NCI-H82 (cell line): ENCODE measurements around the gene TUSC2.

ENCODE experiments used
- DNase-seq: peaks from one replicate; lab custom pipeline; 2025; lab: John Stamatoyannopoulos, UW

Gene TUSC2

DNA sequence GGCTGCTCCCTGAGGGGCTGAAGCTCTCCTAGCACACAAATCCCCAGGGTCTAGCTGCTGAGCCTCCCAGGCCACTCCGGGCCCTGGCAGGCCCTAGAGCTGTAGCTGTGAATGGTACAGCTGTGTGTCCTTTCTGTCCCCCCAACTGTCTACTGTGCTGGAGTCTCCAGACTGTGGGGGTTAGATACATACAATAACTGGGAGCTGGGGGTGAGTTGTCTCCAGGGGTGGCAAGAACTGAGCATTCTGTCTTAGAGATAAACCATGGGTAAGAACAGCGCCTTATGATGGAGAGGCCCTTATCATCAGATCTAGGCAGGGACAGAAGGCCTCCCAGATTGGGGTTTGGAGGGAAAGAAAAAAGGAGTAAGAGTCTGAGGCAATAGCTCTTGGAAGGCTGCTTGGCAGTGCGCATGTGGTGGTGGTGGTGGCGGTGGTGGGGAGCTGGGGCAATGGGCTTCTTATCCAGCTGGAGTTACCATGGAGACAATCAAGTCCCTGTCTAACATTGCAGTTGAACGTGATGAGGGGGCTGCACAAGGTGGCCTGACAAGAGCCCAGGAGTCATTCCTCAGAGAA, 26.3 kb upstream of the TUSC2 start:
- DNase-seq, result no peak

DNA sequence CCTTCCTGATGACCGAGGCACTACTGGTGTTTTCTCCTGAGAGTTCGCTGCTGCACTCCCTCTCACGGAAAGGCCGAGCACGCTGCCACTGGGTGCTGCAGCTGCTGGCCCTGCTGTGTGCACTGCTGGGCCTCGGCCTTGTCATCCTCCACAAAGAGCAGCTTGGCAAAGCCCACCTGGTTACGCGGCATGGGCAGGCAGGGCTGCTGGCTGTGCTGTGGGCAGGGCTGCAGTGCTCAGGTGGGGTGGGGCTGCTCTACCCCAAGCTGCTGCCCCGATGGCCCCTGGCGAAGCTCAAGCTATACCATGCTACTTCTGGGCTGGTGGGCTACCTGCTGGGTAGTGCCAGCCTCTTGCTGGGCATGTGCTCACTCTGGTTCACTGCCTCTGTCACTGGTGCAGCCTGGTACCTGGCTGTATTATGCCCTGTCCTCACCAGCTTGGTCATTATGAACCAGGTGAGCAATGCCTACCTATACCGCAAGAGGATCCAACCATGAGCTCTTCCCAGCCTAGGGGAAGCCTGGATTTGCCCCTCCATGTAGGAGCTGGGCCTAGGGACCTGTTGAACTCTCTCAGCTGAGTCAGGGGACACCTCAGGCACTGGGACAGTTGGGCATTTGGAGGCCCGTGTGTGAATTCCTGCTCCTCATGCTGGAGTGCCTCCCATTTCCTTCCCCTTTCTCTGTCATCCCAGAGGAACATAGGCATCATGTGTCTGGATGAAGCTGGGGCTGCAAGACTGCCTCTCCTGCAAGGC, 25.4 kb upstream of the TUSC2 start:
- DNase-seq, result no peak

DNA sequence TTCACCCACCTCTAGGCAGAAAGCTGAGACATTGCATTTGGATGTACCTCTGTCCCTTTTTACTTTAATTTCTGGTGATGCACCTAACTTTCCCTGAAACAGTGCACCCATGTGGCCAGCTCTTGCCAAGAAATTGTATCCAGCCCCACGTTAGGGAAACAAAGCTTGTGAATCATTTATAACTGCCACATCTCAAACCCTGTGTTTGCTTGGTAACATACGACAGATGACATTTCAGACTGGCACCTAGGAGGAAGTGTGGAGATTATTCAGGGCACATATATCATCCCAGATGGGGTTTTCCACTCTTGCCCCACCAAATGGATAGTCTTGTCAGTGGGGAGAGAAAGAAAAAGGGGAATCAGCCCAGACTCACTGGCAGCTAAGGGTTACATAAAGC, 24.8 kb upstream of the TUSC2 start:
- DNase-seq, result peak; percentile 12

DNA sequence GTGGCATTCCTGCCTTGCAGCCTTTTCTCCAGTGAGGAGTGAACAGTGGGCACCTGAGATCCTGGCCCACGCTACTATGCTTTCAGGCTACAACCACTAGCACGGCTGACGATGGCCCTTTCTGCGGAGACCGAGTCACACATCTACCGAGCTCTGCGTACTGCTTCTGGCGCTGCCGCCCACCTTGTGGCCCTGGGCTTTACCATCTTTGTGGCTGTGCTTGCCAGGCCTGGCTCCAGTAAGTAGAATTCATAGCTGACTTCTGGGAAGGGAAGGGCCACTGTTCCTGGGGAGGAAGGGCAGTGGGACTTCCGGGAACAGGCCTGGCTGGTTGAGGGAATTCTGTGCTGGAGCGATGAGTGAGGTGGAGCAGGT, 23.3 kb upstream of the TUSC2 start:
- DNase-seq, result no peak

DNA sequence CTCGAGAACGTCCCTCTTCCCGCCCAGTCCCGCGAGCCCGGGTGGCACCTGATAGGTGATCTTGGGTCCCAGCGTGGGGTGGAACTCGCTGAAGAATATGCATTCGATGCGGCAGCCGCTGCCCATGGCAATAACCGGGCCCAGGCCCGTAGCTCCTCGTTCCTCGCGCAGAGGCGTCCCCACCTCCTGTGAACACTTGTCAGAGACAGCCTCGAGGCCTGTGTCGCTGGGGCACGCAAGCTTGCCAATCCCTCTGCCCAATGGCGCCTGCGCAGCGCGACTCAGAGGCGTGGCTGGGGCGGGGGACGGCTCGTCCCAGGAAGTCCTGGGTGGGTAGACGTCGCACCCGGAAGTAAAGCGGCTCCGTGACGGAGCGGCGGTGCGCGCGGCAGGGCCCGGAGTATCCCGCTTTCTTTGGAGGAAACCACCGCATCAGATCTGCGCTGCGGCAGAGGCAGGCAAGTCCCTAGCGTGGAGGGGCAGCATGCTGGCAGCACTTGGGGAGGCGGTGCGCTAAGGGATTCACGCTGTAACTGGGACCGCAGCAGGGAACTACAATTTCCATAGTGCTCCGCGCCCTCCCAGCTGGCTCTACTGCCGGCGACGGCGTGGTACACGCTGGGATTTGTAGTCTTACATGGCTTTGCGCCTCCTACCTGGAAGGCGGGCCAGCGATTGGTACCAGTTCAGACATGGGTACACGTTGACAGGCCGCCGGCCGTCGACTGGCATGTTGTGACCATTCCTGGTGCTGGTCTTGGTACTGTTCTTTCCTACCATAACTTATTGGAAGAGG, 22.7 kb upstream of the TUSC2 start, which contains the start of the genes CYB561D2 and NPRL2:
Gene CYB561D2, plus strand, starts transcription at position 336 of the 796 bp plus-strand sequence. CDS start 572 bp downstream, outside the sequence.
Gene NPRL2, minus strand, starts transcription at position 249 of the 796 bp plus-strand sequence. Its CDS starts 123 bp downstream, at position 126.
- DNase-seq, result peak; percentile 94

DNA sequence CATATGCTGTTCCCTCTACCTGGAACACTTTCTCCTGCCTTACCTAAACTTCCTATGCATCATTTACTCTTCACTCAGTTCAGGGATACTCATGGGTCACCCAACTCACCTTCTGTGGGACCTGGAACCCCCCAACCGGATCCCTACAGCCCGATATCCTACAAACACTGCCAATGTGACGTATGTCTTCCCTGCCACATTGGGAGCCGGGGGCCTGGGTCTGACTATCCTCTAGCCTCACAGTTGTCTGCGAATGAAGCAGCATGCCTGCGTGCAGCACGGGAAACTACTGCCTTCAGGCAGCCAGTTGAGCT, 22.1 kb upstream of the TUSC2 start:
- no peak for DNase-seq

DNA sequence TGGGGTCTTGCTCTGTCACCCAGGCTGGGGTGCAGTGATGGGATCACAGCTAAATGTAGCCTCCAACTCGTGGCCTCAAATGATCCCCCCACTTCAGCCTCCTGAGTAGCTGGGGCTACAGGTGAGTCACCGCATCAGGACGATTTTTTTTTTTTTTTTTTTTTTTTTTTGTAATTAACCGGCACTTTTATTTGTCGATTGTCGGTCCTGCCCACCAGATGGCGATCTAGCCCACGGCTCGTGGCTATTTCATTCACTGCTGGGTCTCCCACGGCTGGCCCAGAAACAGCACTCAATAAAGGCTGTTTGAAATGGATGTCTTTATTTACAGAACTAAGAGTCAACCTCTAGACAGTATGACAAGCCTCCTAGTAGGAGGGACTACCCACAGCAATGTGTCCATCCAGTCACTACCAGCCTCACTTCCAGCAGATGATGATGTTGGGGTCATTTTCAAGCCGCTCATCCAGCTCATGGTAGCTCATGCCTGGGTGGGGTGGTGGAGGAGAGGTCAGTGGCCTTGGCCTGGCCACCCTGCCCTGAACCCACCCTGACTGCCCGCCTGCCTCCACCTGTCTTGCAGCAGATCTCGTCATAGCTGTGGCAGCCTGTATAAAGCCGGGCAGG, 19.3 kb upstream of the TUSC2 start:
- DNase-seq, result peak; percentile 73

DNA sequence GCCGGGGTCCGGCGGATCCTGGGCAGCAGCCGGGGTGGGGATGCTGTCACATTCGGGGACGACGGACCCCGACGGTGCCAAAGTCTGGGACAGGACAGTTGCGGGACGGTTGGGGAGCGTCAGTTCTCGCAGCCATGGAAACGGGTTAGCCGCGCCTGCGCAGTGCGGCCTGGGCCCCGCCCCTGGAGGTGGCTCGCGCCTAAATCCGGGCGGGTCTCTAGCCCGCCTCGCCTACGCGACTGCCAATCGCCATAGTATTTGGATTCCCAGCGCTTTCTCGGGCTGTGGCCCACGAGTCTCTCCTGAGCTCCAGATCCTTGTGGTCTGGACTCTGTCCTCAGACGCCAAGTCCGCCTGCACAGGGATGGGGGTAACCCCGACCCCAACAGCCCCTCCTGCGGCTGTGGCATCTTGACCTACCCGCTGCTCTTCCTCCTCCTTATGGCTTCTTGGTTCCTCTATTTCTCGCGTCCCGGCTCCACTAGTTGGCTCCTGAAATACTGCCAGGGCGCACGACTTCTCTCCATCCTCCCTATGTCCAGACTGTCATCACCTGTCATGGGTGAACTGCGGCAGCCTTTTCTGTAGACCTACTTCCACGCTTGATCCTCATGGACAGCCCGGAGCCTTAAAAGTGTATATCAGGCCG, 17.7 kb upstream of the TUSC2 start, which contains the start of gene ZMYND10:
Gene ZMYND10, minus strand, starts transcription at position 147 of the 649 bp plus-strand sequence. CDS start 153 bp downstream, outside the sequence.
- DNase-seq, result peak; percentile 79

DNA sequence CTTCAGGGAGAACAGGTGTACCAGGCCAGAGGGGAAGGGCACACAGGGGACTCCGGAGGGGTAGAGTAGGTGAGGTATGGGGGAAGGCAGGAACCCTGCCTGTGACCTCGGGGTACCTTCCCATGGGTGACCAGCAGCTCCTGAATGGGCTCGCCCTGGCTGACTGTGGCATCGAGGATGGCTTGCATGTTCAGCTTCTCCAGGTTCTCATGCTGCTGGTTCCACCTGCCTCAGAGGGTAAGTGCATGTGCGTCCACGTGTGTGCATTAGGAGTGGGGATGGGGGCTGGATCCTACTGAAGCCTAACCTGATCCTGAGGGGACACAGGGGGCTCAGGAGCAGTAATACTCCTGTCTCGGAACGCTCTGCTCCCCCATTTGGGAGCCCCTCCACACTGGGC, 17.0 kb upstream of the TUSC2 start:
- DNase-seq, result no peak

DNA sequence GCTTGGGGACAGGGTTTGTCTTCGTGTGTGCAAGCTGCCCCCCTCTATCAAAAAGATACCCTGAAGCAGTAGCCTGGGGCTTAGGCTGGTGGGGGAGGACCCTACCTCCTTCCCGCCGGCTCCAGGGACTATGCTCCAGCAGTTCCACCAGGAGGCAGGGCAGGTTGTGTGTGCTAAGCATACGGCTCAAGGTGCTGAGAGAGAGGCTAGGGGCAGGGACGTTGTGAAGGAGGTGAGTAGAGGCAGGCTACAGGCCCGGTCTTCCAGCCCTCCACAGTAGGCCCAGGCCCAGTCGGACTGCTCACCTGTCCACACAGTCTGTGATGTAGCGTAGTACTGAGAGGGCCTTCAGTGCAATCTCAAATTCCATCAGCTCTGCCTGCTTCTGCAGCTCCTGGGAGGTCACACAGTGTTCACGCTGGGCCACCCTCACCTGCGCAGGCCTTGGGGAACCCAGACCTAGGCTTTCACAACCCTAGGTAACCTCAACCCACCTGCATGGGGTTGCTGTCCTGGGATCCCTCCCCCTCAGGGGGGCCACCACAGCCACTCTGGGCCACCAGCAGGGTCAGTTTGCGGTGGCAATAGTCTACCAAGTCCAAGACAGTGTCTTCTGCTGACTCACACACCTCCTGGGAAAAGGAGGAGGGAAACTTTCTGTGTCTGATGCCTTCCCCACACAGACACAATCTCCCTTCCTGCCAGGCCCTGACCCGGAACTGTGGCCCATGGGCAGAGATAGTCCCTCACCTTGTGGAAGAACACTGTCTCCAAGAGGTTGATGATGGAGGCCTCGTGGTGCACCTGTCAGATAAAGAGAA, 15.0 kb upstream of the TUSC2 start:
- peak; percentile 54 for DNase-seq

DNA sequence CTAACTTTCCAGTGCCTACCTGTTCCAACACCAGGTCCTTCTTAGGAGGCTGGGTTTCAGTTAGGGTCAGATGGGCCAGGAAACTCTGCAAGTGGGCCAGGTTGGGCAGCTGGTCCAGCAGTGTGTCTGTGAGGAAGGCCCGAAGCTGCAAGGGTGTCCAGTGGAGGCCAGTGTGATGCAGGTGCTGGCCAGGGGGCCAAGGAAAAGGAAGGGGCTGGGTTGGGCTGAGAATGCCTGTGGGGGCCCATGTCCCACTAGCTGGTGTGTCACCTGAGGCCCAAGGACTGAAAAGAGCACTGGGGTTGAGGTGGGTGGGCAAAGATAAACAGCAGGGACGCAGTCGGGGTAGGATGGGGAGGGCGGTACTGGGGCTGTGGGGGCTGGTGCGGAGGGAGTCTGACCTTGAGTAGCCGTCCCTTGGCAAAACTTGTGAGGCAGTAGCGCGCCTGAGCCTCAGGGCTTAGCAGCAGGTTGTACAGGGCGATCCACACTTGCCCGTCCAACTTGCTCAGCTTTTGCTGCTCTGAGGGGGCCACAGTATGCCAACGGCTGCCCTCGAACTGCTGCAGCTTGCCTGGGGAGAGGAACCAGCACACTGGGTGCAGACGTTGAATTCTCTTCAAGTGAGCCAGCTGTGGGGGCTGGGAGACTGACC, 14.1 kb upstream of the TUSC2 start:
- no peak for DNase-seq

DNA sequence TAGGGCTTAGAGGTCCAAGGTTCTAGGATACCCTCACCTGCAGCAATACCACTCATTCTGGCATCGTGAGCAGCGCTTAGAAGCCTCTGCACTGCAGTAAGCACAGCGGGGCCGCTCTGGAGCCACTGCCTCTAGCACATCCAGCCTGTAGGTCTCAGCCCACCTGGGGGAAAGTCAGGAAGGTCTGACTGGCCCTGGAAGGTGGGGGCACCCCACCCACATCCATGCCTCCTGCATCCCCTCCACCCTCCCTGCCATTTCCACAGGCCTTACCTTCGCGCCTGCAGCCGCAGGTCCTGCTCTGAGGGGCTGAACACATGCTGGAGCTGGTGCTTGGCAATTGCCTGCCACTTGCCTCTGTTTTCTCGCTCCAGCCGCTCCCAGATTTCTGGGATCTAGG, 13.5 kb upstream of the TUSC2 start:
- no peak for DNase-seq

DNA sequence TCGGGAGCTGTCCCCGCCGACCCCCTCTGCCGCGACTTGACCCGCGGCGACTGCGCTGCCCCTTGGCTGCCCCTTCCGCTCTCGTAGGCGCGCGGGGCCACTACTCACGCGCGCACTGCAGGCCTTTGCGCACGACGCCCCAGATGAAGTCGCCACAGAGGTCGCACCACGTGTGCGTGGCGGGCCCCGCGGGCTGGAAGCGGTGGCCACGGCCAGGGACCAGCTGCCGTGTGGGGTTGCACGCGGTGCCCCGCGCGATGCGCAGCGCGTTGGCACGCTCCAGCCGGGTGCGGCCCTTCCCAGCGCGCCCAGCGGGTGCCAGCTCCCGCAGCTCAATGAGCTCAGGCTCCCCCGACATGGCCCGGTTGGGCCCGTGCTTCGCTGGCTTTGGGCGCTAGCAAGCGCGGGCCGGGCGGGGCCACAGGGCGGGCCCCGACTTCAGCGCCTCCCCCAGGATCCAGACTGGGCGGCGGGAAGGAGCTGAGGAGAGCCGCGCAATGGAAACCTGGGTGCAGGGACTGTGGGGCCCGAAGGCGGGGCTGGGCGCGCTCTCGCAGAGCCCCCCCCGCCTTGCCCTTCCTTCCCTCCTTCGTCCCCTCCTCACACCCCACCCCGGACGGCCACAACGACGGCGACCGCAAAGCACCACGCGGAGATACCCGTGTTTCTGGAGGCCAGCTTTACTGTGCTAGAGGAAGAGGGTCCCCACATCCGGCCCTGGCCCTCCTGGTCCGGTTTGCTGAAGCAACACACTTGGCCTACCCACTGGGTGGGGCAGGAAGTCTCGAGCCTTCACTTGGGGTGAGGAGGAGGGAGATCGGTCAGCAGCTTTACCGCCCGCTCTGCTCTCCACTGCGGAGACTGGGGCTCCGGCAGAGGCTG, 12.7 kb upstream of the TUSC2 start, which contains the start of gene RASSF1:
Gene RASSF1, minus strand, starts transcription at position 389 of the 882 bp plus-strand sequence. Its CDS starts 31 bp downstream, at position 358.
- no peak for DNase-seq

DNA sequence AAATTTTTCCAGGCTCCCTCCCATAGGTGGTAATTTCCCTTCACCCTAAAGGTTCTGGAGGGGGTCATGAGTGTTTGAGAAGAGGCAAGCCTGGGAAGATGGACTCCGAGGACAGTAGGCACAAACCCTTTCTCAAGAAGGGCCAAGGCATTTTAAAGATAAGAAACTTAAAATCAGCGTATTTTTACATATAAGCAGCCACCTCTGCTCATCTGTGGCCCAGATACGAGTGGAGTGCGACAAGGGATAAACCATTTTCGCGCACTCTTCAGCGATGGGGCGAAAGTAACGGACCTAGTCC, 12.1 kb upstream of the TUSC2 start:
- no peak for DNase-seq

DNA sequence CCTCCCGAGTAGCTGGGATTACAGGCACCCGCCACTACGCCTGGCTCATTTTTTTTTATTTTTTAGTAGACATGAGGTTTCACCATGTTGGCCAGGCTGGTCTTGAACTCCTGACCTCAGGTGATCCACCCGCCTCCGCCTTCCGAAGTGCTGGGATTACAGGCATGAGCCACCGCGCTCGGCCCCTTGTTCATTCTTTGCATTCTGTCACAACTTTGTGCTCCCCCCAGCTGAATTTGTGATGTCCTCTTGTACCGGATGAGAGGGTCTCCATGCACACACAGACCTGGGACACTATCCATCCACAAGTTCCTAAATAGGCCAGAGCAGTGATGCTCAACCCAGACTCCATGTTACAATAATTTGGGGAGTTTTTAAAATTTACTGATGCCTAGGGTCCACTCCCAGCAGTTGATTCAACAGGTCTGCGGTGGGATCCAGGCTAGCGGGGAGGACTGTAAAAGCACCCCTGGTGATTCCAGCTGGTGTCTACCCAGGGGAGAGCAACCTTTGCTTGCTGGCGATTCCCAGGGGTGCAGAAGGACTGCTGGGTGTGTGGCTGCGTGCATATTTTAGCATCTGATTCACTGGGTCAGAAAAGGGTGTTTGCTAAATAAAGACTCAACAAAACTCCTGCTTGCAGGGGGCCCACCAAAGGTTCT, 11.6 kb upstream of the TUSC2 start:
- no peak for DNase-seq

DNA sequence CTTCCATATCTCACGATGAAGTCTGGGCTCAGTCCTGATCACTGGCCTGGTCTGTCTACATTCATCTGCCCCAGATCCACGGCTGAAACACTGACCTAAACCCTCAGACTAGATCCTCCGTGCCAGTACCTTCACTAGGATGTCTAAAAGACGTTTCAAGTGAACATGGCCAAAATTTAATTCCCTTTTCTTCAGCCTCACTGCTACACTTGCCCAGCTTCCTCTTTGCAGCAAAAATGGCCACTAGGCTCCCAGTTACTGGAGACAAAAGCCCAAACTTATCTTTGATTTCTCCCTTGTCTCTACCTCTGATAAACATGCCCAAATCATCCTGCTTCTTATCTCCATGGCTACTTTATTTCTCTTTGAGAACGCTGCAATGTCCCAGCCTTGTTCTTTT, 10.9 kb upstream of the TUSC2 start:
- DNase-seq, result no peak

DNA sequence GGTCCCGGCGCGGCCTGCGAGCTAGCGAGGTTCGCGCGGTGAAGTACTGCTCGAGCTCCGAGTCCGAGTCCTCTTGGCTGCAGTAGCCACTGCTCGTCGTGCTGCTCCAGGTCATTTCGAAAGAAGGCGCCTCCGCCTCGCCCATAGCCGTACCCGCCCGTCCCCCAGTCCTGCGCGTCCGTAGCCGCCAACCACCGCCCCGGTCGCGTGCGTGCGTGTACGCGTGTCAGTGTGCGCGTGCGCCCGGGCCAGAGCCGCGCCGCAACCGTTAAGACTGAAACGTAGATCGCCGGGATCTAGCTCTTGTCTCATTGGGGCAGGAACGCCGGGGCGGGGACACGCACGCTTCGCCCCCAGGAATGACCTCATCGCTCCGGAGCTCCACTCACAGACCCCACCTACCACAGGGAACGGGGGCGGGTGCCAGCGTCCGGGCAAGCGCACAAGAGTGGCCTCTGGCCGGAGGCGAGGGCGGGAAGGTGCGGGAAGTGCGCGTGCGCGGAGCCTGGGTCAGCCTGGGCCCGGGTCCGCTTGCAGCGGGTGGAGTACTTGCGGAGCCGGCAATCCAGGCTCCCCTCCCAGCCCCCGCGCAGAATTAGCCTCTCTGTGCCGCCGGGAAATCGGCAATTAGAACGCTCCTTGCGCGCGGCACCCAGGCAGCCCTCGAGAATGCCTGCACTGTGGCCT, 9.3 kb upstream of the TUSC2 start:
- DNase-seq, result peak; percentile 99

DNA sequence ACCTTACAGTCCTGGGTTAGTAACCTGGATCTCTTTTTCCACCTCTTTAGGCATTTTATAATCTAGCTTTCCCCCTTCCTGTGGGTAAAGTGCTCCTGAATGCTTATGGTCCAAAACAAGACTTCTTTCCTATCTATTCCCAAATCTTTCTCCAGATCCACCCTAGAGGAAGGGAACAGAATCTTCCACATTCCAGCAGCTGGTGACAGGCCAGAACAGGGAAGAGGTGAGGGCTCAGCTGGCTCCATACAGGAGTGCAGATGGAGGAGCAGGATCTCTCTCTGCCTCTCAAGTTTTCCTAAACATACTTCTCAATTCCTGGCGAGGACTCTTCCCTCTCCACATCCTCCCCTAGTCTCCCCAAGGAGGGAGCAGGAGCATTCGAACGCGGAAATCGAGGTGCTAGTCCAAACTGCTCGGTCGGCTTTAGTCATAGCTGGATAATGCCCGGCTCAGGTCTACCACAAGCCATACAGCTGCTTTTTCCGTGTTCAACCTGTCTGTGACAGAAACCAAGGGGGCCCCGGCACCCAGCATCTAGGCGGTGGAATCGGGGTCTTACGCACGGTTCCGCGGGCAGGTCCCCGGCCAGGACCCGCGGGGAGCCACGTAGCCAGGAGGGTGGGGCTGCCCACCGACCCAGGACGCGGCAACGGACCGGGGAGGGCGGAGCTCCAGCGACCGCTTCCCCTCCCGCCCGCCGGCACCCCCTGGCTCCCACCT, 8.6 kb upstream of the TUSC2 start:
- DNase-seq, result peak; percentile 47
